NCI-H1417 treated with DMSO at 0.1 percent for 48 hours (cell line): ENCODE results near the gene GPRIN2.
"Not testable (repeated sequence)": the region's sequence is repeated elsewhere in the genome, so short reads cannot be mapped to it uniquely, and the experiment has no call there.

ENCODE experiments used
- DNase-seq: peaks from one replicate; lab custom pipeline; 2025; lab: John Stamatoyannopoulos, UW

The GPRIN2 gene

GRCh38 chr10:46556515-46557318, at the start of gene GPRIN2:
TSS of gene GPRIN2 (minus strand) at chr10:46556658. CDS start at chr10:46550736, 5,922 bp downstream.
- no peak for DNase-seq

- not testable (repeated sequence) for DNase-seq
Measured at GRCh38 chr10:46600516-46600915, 44.1 kb upstream of the GPRIN2 start.

GRCh38 chr10:46597616-46598246, 41.3 kb upstream of the GPRIN2 start:
- not testable (repeated sequence) for DNase-seq

GRCh38 chr10:46596570-46596969, 40.1 kb upstream of the GPRIN2 start:
- not testable (repeated sequence) for DNase-seq

GRCh38 chr10:46594453-46595063, 38.1 kb upstream of the GPRIN2 start:
- DNase-seq = not testable (repeated sequence)

- DNase-seq = not testable (repeated sequence)
Measured at GRCh38 chr10:46593307-46593706, 36.8 kb upstream of the GPRIN2 start.

GRCh38 chr10:46591053-46591452, 34.6 kb upstream of the GPRIN2 start:
- DNase-seq = not testable (repeated sequence)

- not testable (repeated sequence) for DNase-seq
Measured at GRCh38 chr10:46589589-46589988, 33.1 kb upstream of the GPRIN2 start.

GRCh38 chr10:46588221-46588620, 31.8 kb upstream of the GPRIN2 start:
- DNase-seq = not testable (repeated sequence)

- not testable (repeated sequence) for DNase-seq
Measured at GRCh38 chr10:46587546-46587945, 31.1 kb upstream of the GPRIN2 start.

GRCh38 chr10:46585246-46585645, 28.8 kb upstream of the GPRIN2 start:
- DNase-seq = not testable (repeated sequence)

GRCh38 chr10:46584196-46584595, 27.7 kb upstream of the GPRIN2 start:
- not testable (repeated sequence) for DNase-seq

GRCh38 chr10:46582568-46582967, 26.1 kb upstream of the GPRIN2 start:
- DNase-seq = not testable (repeated sequence)

GRCh38 chr10:46581997-46582396, 25.5 kb upstream of the GPRIN2 start:
- not testable (repeated sequence) for DNase-seq

GRCh38 chr10:46579378-46579777, 22.9 kb upstream of the GPRIN2 start:
- not testable (repeated sequence) for DNase-seq

GRCh38 chr10:46578474-46579178, 22.2 kb upstream of the GPRIN2 start, which contains the start of gene SYT15:
TSS of gene SYT15 (plus strand) at chr10:46579128. CDS start at chr10:46579169, 41 bp downstream.
- not testable (repeated sequence) for DNase-seq

GRCh38 chr10:46577624-46578473, 21.4 kb upstream of the GPRIN2 start:
- not testable (repeated sequence) for DNase-seq

GRCh38 chr10:46573884-46574283, 17.4 kb upstream of the GPRIN2 start:
- DNase-seq = not testable (repeated sequence)

GRCh38 chr10:46573314-46573713, 16.9 kb upstream of the GPRIN2 start:
- DNase-seq = not testable (repeated sequence)

- not testable (repeated sequence) for DNase-seq
Measured at GRCh38 chr10:46572765-46573164, 16.3 kb upstream of the GPRIN2 start.

GRCh38 chr10:46570655-46571054, 14.2 kb upstream of the GPRIN2 start:
- not testable (repeated sequence) for DNase-seq
